Measurements from ENCODE around the gene SCAF11. TPM values are rescaled to one million over a fixed set of nuclear protein-coding genes. Genes with fewer than 3 reads are reported as not detected.

Gene SCAF11
- total and polyA plus RNA-seq, 2 experiments from 2014 or later = 77.0 to 84.8 TPM

DNA sequence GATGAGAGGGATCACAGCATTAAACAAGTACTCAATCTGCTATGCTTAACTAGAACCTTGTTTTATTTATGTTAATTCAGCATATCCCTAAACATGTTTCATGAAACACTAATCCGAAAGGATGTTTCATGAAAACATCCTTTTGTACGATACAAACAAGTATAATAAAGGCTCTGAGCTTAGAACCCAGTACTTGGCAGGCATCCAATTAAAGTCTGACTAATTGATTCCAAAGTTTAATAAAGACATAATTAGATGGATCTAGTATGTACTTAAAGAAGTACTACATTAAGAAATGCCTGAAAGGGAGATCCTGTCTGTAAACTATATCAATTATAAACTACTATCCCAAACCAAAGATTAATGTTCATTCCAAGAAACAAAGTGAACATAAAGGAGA, 51.8 kb downstream of the SCAF11 start:
- Histone ChIP-seq H3K36me3 (ENCODE audit: insufficient read depth) (no peaks in the 10 kb centered on the region), H3F3A (replicated peaks; ENCODE audit: low read depth) (no peaks in the 10 kb centered on the region), H3K27ac (ENCODE audit: low read depth) (no peak overlapping the region), H4K20me1 (replicated peaks; ENCODE audit: insufficient read depth) (no peaks in the 10 kb centered on the region; the same call in 1 of the 2 replicates), H3K4me3 (no peak overlapping the region), H3K79me2 (replicated peaks; ENCODE audit: insufficient read depth) (no peaks in the 10 kb centered on the region), H3K9me2 (ENCODE audit: insufficient read depth) (no peaks in the 10 kb centered on the region), H3K4me1 (ENCODE audit: insufficient read depth) (peaks cover 6% of the 10 kb centered on the region; the same call in 1 of the 2 replicates), H3K4me2 (no peak overlapping the region), H2AFZ (no peak overlapping the region), H3K27me3 (ENCODE audit: insufficient read depth) (no peaks in the 10 kb centered on the region)
- ATAC-seq (no peak), DNase-seq (ENCODE audit: low spot score) (no peak)
- Mint-ChIP-seq H3K27ac (no peak overlapping the region), H3K9me3 (no peaks in the 10 kb centered on the region), H3K4me3 (no peak overlapping the region), H3K36me3 (ENCODE audit: low read depth) (peaks cover 8% of the 10 kb centered on the region; the same call in 2 of the 3 replicates), H3K27me3 (ENCODE audit: insufficient read depth, low read depth, poor library complexity) (no peaks in the 10 kb centered on the region), H3K4me1 (no peaks in the 10 kb centered on the region)
- TF ChIP-seq, protein P1, sequence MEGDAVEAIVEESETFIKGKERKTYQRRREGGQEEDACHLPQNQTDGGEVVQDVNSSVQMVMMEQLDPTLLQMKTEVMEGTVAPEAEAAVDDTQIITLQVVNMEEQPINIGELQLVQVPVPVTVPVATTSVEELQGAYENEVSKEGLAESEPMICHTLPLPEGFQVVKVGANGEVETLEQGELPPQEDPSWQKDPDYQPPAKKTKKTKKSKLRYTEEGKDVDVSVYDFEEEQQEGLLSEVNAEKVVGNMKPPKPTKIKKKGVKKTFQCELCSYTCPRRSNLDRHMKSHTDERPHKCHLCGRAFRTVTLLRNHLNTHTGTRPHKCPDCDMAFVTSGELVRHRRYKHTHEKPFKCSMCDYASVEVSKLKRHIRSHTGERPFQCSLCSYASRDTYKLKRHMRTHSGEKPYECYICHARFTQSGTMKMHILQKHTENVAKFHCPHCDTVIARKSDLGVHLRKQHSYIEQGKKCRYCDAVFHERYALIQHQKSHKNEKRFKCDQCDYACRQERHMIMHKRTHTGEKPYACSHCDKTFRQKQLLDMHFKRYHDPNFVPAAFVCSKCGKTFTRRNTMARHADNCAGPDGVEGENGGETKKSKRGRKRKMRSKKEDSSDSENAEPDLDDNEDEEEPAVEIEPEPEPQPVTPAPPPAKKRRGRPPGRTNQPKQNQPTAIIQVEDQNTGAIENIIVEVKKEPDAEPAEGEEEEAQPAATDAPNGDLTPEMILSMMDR (conservative IDR thresholded peaks at IDR 0.05; ENCODE audit: low read depth in 2 of 2) = no peak

DNA sequence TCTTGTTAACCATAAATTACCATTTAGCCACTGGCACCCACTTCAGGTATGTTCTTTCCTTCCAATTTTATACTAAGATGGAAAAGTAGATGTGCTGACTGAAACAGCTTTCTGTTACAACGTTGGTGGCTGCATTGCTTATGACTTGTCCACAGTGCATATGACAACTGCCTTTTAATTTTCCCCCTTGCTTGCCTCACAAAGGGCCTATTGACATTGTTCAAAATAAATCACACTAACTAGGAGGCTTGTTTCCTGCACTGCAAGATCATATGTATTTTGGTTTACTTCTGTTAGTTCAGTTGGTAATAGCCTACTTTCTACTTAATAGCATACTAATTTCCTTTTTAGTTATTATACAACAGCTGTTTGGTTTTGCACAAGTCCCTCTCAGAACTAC, 55.4 kb downstream of the SCAF11 start:
- H3K4me3 Mint-ChIP-seq = no peak overlapping the region
- DNase-seq (ENCODE audit: low spot score) (no peak), ATAC-seq (no peak)
- H4K20me1 ChIP-seq (replicated peaks; ENCODE audit: insufficient read depth) = no peaks in the 10 kb centered on the region; the same call in 1 of the 2 replicates
- H3K36me3 Mint-ChIP-seq (ENCODE audit: low read depth) = peaks cover 12% of the 10 kb centered on the region; the same call in 2 of the 3 replicates
- no peak overlapping the region for H2AFZ ChIP-seq
- H3K27me3 ChIP-seq (ENCODE audit: insufficient read depth) = no peaks in the 10 kb centered on the region
- H3K27ac Mint-ChIP-seq = no peak overlapping the region
- no peaks in the 10 kb centered on the region for H3K79me2 ChIP-seq (replicated peaks; ENCODE audit: insufficient read depth)
- no peak overlapping the region for H3K4me2 ChIP-seq
- peaks cover 6% of the 10 kb centered on the region; the same call in 1 of the 2 replicates for H3K4me1 ChIP-seq (ENCODE audit: insufficient read depth)
- no peaks in the 10 kb centered on the region for H3K9me3 Mint-ChIP-seq
- H3K36me3 ChIP-seq (ENCODE audit: insufficient read depth) = no peaks in the 10 kb centered on the region; the same call in 1 of the 2 replicates
- H3K4me3 ChIP-seq = no peak overlapping the region
- H3F3A ChIP-seq (replicated peaks; ENCODE audit: low read depth) = no peaks in the 10 kb centered on the region
- H3K27ac ChIP-seq (ENCODE audit: low read depth) = no peak overlapping the region
- no peaks in the 10 kb centered on the region for H3K27me3 Mint-ChIP-seq (ENCODE audit: insufficient read depth, low read depth, poor library complexity)
- TF ChIP-seq ZNF114 (CRISPR knock-in tag; IDR thresholded peaks at IDR 0.05) (no peak), POLR2AphosphoS5 (IDR thresholded peaks at IDR 0.05; ENCODE audit: low read depth) (no peak)
- TF ChIP-seq, protein P2, sequence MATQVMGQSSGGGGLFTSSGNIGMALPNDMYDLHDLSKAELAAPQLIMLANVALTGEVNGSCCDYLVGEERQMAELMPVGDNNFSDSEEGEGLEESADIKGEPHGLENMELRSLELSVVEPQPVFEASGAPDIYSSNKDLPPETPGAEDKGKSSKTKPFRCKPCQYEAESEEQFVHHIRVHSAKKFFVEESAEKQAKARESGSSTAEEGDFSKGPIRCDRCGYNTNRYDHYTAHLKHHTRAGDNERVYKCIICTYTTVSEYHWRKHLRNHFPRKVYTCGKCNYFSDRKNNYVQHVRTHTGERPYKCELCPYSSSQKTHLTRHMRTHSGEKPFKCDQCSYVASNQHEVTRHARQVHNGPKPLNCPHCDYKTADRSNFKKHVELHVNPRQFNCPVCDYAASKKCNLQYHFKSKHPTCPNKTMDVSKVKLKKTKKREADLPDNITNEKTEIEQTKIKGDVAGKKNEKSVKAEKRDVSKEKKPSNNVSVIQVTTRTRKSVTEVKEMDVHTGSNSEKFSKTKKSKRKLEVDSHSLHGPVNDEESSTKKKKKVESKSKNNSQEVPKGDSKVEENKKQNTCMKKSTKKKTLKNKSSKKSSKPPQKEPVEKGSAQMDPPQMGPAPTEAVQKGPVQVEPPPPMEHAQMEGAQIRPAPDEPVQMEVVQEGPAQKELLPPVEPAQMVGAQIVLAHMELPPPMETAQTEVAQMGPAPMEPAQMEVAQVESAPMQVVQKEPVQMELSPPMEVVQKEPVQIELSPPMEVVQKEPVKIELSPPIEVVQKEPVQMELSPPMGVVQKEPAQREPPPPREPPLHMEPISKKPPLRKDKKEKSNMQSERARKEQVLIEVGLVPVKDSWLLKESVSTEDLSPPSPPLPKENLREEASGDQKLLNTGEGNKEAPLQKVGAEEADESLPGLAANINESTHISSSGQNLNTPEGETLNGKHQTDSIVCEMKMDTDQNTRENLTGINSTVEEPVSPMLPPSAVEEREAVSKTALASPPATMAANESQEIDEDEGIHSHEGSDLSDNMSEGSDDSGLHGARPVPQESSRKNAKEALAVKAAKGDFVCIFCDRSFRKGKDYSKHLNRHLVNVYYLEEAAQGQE (IDR thresholded peaks at IDR 0.05; ENCODE audit: unreplicated experiment) = no peak
- no peaks in the 10 kb centered on the region for H3K4me1 Mint-ChIP-seq
- H3K9me2 ChIP-seq (ENCODE audit: insufficient read depth) = no peaks in the 10 kb centered on the region

DNA sequence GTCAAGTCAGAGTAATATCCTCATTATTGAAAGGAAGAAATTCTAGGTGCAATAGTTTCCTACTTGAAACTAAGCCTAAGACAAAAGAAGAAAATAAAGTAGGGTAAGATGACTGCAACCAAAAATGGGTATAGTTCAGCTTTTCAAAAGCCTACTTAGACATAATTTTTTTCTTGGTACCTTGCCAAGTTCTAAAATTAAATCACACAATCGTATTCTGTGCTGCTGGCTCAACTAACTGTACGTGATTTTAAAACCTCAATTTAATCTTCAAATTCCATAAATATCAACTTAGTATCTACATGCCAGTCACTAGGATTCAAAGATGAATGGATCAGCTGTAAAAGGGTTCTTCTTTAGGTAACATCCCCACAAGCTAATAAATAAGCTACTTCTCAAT, 56.9 kb downstream of the SCAF11 start:
- H3K27me3 Mint-ChIP-seq (ENCODE audit: insufficient read depth, low read depth, poor library complexity) = no peaks in the 10 kb centered on the region
- no peak overlapping the region for H3K27ac Mint-ChIP-seq
- no peaks in the 10 kb centered on the region for H3K79me2 ChIP-seq (replicated peaks; ENCODE audit: insufficient read depth)
- no peak overlapping the region for H3K4me3 ChIP-seq
- peaks cover 1% of the 10 kb centered on the region; the same call in 1 of the 2 replicates for H3K36me3 ChIP-seq (ENCODE audit: insufficient read depth)
- H3K4me1 Mint-ChIP-seq = no peaks in the 10 kb centered on the region
- no peak for DNase-seq (ENCODE audit: low spot score)
- ATAC-seq = no peak
- H3F3A ChIP-seq (replicated peaks; ENCODE audit: low read depth) = no peaks in the 10 kb centered on the region
- no peaks in the 10 kb centered on the region; the same call in 1 of the 2 replicates for H4K20me1 ChIP-seq (replicated peaks; ENCODE audit: insufficient read depth)
- H3K4me1 ChIP-seq (ENCODE audit: insufficient read depth) = peaks cover 6% of the 10 kb centered on the region; the same call in 1 of the 2 replicates
- H3K27me3 ChIP-seq (ENCODE audit: insufficient read depth) = no peaks in the 10 kb centered on the region
- H3K36me3 Mint-ChIP-seq (ENCODE audit: low read depth) = peaks cover 21% of the 10 kb centered on the region; the same call in 2 of the 3 replicates
- H3K9me2 ChIP-seq (ENCODE audit: insufficient read depth) = no peaks in the 10 kb centered on the region
- H2AFZ ChIP-seq = no peak overlapping the region
- H3K9me3 Mint-ChIP-seq = no peaks in the 10 kb centered on the region
- no peak overlapping the region for H3K4me3 Mint-ChIP-seq
- no peak overlapping the region for H3K4me2 ChIP-seq
- H3K27ac ChIP-seq (ENCODE audit: low read depth) = no peak overlapping the region
- TF ChIP-seq POLR2AphosphoS5 (IDR thresholded peaks at IDR 0.05; ENCODE audit: low read depth) (no peak), ZNF114 (CRISPR knock-in tag; IDR thresholded peaks at IDR 0.05) (no peak), STAT1 (IDR thresholded peaks at IDR 0.05; ENCODE audit: unreplicated experiment) (no peak), NANOG (IDR thresholded peaks at IDR 0.05; ENCODE audit: borderline replicate concordance) (no peak), ZNF331 (CRISPR knock-in tag; IDR thresholded peaks at IDR 0.05; ENCODE audit: low read depth) (no peak)
- TF ChIP-seq, protein P3, sequence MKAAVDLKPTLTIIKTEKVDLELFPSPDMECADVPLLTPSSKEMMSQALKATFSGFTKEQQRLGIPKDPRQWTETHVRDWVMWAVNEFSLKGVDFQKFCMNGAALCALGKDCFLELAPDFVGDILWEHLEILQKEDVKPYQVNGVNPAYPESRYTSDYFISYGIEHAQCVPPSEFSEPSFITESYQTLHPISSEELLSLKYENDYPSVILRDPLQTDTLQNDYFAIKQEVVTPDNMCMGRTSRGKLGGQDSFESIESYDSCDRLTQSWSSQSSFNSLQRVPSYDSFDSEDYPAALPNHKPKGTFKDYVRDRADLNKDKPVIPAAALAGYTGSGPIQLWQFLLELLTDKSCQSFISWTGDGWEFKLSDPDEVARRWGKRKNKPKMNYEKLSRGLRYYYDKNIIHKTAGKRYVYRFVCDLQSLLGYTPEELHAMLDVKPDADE (IDR thresholded peaks at IDR 0.05) = no peak
- TF ChIP-seq, protein P1 (conservative IDR thresholded peaks at IDR 0.05; ENCODE audit: low read depth in 2 of 2) = no peak
